Endometrial microvascular endothelial cells (primary cell): ENCODE results near the gene NAT9. TPM values are rescaled to one million over a fixed set of nuclear protein-coding genes. Genes with fewer than 3 reads are reported as not detected.

Experiments
- in situ Hi-C: cut with HindIII; loops from 2 replicates; pipeline ENCODE4 v1.10.0; 2017; ENCODE audit warnings: low sequenced_read_pairs, low pct_unique_long_range_greater_than_20kb; ENCODE audit errors: inconsistent ontology term
- total RNA-seq: library from RNA; depleted of rRNA; stranded (reverse); fragments of >200 nt; gene quantifications from one replicate; pipeline ENCODE4 v1.2.3, GENCODE V29; 2015; ENCODE audit errors: inconsistent ontology term

Gene NAT9
- total RNA-seq, 1 donor from 2014 or later: 24.6 TPM

- in situ Hi-C loops: no loop called here
Measured at GRCh38 chr17:74752822-74753401, 23.2 kb downstream of the NAT9 start.

- in situ Hi-C loops: no loop called here
Measured at GRCh38 chr17:74752415-74752814, 23.7 kb downstream of the NAT9 start.

DNA sequence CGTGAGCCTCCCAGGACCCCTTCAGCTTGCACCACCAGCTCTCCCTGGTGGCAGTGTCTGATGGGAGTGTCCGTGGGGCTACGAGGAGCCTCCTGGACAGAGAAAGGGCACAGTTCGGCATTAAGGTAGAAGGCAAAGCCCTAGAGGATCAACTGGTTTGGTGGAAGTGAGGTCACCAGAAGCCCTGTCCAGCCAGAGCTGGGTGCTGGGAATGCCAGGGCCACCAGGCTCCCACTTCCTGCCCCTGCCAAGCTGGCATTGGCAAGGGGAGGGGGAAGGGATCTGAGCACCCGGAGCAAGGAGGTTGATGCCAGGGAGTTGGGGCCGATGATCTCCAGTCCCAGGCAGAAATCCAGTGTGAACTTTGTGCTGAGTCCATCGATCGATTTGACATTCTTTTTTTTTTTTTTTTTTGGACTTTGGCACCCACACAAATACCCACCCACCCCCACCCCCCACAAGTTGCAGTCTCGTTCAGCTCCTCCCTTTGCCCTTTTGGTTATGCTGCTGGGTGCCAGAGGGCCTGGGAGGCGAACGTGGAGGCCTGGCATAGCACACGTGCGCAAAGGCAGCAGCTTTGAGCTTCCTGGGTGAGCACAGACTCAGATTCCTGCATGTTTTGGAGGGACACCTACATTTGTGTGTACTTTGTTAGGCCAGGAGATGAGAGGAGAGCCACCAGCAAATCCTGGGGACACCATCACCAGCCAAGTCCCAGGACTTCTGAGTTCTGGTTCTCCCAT lies 25.6 kb downstream of the NAT9 start:
- in situ Hi-C loops: no loop called here

GRCh38 chr17:74750039-74750326 lies 26.2 kb downstream of the NAT9 start:
- in situ Hi-C loops: no loop called here

- in situ Hi-C loops: no loop called here
Measured at GRCh38 chr17:74749279-74750038, 26.7 kb downstream of the NAT9 start.

GRCh38 chr17:74748529-74749278 lies 27.4 kb downstream of the NAT9 start, which contains the start of gene NHERF1:
TSS of gene NHERF1 (plus strand) at chr17:74748628. CDS start at chr17:74748847, 219 bp downstream.
- in situ Hi-C loops: no loop called here

DNA sequence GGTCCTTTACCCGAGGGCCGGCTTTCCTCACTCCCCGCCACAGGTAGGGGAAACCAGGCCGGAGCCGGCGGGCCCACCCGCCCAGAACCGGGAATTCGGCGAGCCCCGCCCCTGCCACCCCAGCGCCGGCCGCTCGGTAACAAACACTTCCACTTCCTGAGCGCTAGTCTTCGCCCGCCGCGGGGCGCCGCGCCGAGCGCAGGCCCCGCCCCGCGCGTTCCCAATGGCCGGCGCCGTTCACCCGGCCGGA lies 27.9 kb downstream of the NAT9 start:
- in situ Hi-C loops: no loop called here

- in situ Hi-C loops: no loop called here
Measured at GRCh38 chr17:74746922-74747321, 29.2 kb downstream of the NAT9 start.

- in situ Hi-C loops: no loop called here
Measured at GRCh38 chr17:74746376-74746775, 29.8 kb downstream of the NAT9 start.

DNA sequence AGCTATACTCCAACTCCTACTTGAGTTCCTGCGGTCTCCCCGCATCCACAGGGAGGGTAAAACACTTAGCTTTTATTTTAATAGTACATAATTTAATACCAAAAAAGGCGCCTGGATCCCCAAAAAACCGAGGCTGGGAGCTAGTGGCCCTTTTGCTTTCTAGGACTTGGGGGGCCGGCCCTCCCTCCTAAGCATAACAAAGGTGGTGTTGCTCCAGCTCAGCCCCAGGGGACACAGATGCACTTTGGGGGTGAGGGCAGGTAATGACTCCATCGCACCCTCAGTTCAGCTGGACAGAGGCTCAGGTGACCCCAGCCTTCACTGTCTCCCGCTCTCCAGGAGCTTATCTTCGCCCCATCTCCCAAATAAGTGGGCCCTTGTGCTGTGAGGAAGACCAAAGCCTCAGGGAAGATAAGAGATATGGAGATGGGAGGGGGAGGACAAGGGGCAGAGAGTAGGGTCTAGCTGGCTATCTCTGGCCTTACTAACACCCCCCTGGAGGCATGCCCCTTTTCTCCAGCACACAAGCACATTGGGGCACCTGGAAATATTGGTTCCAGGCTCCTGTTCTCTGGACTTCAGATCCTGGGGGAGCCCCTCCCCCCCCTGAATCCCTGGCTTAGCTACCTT lies 30.5 kb downstream of the NAT9 start:
- in situ Hi-C loops: no loop called here

DNA sequence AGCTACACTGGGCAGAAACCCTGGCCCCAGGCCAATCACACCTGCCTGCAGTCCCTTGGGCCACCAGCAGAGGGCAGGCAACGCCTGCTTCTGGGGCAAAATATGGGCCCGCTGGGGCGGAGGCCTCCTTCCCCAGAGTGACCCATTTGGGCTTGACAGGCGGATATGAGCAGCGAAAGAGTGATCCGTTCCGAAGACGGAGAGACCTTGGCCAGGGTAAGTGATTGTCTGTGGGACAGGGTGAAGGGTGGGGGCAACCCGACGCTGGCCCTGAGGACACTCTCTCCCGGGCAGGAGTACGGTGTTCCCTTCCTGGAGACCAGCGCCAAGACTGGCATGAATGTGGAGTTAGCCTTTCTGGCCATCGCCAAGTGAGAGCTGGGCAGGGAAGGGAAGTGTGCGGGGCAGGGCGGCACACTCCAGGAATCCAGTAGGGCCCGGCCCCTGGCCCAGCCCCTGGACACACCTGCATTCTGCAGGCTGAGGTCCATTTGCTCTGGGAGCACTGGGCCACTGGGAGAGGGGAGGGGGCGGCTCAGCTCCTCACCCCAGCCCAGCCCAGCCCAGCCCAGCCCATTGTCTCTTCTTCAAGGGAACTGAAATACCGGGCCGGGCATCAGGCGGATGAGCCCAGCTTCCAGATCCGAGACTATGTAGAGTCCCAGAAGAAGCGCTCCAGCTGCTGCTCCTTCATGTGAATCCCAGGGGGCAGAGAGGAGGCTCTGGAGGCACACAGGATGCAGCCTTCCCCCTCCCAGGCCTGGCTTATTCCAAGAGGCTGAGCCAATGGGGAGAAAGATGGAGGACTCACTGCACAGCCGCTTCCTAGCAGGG lies 31.2 kb downstream of the NAT9 start:
- in situ Hi-C loops: no loop called here

- in situ Hi-C loops: no loop called here
Measured at GRCh38 chr17:74744349-74744713, 31.8 kb downstream of the NAT9 start.

DNA sequence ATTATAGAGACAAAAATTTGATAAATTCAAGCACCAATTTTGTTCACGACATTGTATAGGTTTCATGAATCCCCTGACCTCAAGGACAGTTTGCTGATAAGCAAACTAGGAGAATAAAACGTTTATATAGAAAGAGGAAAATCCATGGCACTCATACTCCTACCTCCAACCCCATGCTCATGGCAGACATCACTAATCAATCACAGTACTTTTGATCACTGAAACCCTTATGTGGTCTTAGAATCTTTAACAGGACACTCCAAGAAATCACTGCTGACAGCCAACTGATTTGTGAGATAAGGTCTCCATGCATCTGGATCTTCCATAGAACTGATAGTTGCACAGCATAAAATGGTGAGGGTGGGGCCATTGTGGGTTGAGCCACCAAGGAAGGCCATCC lies 32.4 kb downstream of the NAT9 start:
- in situ Hi-C loops: no loop called here

DNA sequence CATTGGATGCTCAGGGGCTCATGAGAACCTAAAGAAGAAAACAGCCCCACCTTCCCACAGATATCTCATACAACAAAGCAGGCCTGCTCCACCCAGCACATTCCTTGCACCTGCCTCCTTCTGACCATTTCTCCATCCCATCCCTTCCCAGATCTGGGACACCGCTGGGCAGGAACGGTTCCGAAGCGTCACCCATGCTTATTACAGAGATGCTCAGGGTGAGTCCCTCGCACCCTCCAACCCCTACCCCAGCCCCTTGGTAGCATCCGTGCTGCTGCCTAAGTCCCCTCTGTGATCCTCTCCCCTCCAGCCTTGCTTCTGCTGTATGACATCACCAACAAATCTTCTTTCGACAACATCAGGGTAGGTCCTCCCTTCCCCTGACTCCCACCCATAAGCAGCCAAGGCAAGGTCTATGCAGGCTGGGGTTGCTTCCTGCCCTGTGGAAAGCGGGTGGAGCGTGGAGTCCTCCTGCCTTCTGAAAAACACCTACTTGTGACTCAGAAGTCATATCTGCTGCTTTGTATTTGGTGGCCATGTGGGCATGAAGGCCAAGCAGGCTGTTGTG lies 33.1 kb downstream of the NAT9 start:
- in situ Hi-C loops: no loop called here

DNA sequence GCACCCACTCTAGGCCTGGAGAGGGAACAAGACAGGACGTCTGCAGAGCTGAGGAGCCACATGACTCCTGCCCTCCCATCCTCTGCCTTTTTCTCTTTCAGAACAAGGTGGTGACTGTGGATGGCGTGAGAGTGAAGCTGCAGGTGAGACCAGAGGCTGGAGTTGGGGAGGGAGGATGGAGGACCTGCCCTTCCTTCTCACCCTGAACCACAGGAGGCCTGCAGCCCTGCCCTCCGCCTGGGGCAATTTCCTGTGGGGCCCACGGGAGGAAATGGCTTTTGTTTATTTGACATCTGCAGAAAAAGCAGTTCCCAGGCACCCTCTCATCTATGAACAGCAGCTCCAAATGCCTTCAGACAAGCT lies 34.0 kb downstream of the NAT9 start:
- in situ Hi-C loops: no loop called here

- in situ Hi-C loops: no loop called here
Measured at GRCh38 chr17:74740641-74741387, 35.3 kb downstream of the NAT9 start.

GRCh38 chr17:74740173-74740572 lies 36.0 kb downstream of the NAT9 start:
- in situ Hi-C loops: no loop called here
